Mesenchymal stem cell (in vitro differentiated cells and primary cell): ENCODE data around the gene GRB2.

Source experiments
- DNase-seq: peaks from one replicate; pipeline ENCODE4 v3.0.0-alpha.2; 2013
- H2AFZ ChIP-seq: one replicate; pipeline ENCODE4 v1.6.1; 2013; ENCODE audit warnings: low read depth, mild to moderate bottlenecking, control low read depth, inconsistent platforms, low read length, moderate library complexity
- H2AK5ac ChIP-seq: 2 replicates; pipeline ENCODE4 v1.6.1; 2013; ENCODE audit warnings: low read length, moderate library complexity, mild to moderate bottlenecking, inconsistent platforms; ENCODE audit not compliant: severe bottlenecking
- H2BK120ac ChIP-seq: one replicate; pipeline ENCODE4 v1.6.1; 2013; ENCODE audit warnings: low read depth, mild to moderate bottlenecking, inconsistent platforms, low read length, moderate library complexity
- H2BK12ac ChIP-seq, 2 experiments: one replicate each; pipeline ENCODE4 v1.6.1; 2013; ENCODE audit warnings: inconsistent platforms in 2 of 2, low read length in 2 of 2, mild to moderate bottlenecking in 2 of 2, moderate library complexity in 2 of 2, control low read depth in 1 of 2
- H2BK15ac ChIP-seq: one replicate; pipeline ENCODE4 v1.6.1; 2013; ENCODE audit warnings: mild to moderate bottlenecking, low read depth, inconsistent platforms; ENCODE audit not compliant: poor library complexity, severe bottlenecking
- H2BK5ac ChIP-seq: 2 replicates; pipeline ENCODE4 v1.6.1; 2013; ENCODE audit warnings: low read depth, mild to moderate bottlenecking, low read length, control low read depth, inconsistent platforms; ENCODE audit not compliant: poor library complexity, severe bottlenecking
- H3K14ac ChIP-seq, 2 experiments: one replicate each; pipeline ENCODE4 v1.6.1; 2013; ENCODE audit warnings: inconsistent platforms in 2 of 2, low read length in 2 of 2, control low read depth in 1 of 2, mild to moderate bottlenecking in 1 of 2, moderate library complexity in 1 of 2
- H3K18ac ChIP-seq, 2 experiments: one replicate each; pipeline ENCODE4 v1.6.1; 2013; ENCODE audit warnings: inconsistent platforms in 2 of 2, low read length in 2 of 2, control low read depth in 1 of 2, low read depth in 1 of 2, mild to moderate bottlenecking in 1 of 2
- H3K23ac ChIP-seq, 2 experiments: one replicate each; pipeline ENCODE4 v1.6.1; 2013; ENCODE audit warnings: inconsistent platforms in 2 of 2, low read length in 2 of 2, mild to moderate bottlenecking in 2 of 2, moderate library complexity in 2 of 2, control low read depth in 1 of 2
- H3K27ac ChIP-seq: 2 replicates; pipeline ENCODE4 v1.5.1; 2013; ENCODE audit warnings: mild to moderate bottlenecking, moderate library complexity, low read length, control low read depth, inconsistent platforms; ENCODE audit not compliant: poor library complexity, severe bottlenecking
- H3K27me3 ChIP-seq, 2 experiments: 2 replicates each; pipeline versions ENCODE4 v1.6.1 to v1.7.0; 2013; ENCODE audit warnings: low read length in 2 of 2, mild to moderate bottlenecking in 2 of 2, moderate library complexity in 2 of 2, control low read depth in 1 of 2, inconsistent platforms in 1 of 2; ENCODE audit not compliant: control insufficient read depth in 1 of 2, insufficient read depth in 1 of 2
- H3K36me3 ChIP-seq, 2 experiments: 2 replicates each; pipeline versions ENCODE4 v1.6.1 to v1.7.0; 2013; ENCODE audit warnings: low read length in 2 of 2, control low read depth in 1 of 2, inconsistent platforms in 1 of 2, low read depth in 1 of 2, mild to moderate bottlenecking in 1 of 2; ENCODE audit not compliant: insufficient read depth in 2 of 2, control insufficient read depth in 1 of 2
- H3K4ac ChIP-seq, 2 experiments: one replicate each; pipeline ENCODE4 v1.6.1; 2013; ENCODE audit warnings: inconsistent platforms in 2 of 2, low read length in 2 of 2, mild to moderate bottlenecking in 2 of 2, moderate library complexity in 2 of 2, control low read depth in 1 of 2, low read depth in 1 of 2
- H3K4me1 ChIP-seq: 2 replicates; pipeline ENCODE4 v1.6.1; 2013; ENCODE audit warnings: low read depth, low read length, control low read depth; ENCODE audit not compliant: control insufficient read depth, insufficient read depth
- H3K4me2 ChIP-seq: 2 replicates; pipeline ENCODE4 v1.6.1; 2013; ENCODE audit warnings: low read length, mild to moderate bottlenecking, inconsistent platforms; ENCODE audit not compliant: poor library complexity, severe bottlenecking
- H3K4me3 ChIP-seq, 2 experiments: 2 replicates each; pipeline versions ENCODE4 v1.5.1 to v1.7.0; 2013; ENCODE audit warnings: low read length in 2 of 2, mild to moderate bottlenecking in 2 of 2, control low read depth in 1 of 2, low read depth in 1 of 2; ENCODE audit not compliant: insufficient read depth in 1 of 2
- H3K79me1 ChIP-seq: replicated peaks from 2 replicates; pipeline ENCODE4 v1.6.1; 2013; ENCODE audit warnings: mild to moderate bottlenecking, control low read depth, low read length, inconsistent platforms; ENCODE audit not compliant: poor library complexity, severe bottlenecking
- H3K9ac ChIP-seq: 2 replicates; pipeline ENCODE4 v1.7.0; 2013; ENCODE audit warnings: mild to moderate bottlenecking, low read length, moderate library complexity
- H3K9me3 ChIP-seq: 2 replicates; pipeline ENCODE4 v1.7.0; 2013; ENCODE audit warnings: mild to moderate bottlenecking, low read length; ENCODE audit not compliant: control insufficient read depth
- H4K8ac ChIP-seq: one replicate; pipeline ENCODE4 v1.6.1; 2013; ENCODE audit warnings: inconsistent platforms, mild to moderate bottlenecking, low read length, moderate library complexity
- H4K91ac ChIP-seq: one replicate; pipeline ENCODE4 v1.6.1; 2013; ENCODE audit warnings: mild to moderate bottlenecking, low read length, inconsistent platforms
- WGBS: methylation state at CpG from one replicate; pipeline ENCODE4 v1.1.7; 2013; ENCODE audit warnings: mixed read lengths; 5-methylcytosine and 5-hydroxymethylcytosine counted together

The GRB2 gene

DNA sequence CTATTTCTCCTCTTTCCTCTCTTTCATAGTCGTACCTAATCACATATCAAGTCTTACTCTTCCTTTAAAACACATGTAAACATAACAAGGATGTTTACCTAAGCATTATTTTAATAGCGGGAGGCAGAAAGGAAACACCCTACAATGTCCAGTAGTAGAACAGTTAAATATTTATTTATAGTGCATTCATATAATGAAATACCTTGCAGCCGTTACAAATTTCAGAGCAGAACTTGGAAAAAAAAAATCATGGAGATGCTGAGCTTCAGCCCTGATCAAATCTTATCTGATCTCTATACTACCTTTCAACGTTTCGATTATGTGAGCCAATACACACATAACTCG lies 39.6 kb downstream of the GRB2 start:
- Histone ChIP-seq H3K9me3 (no peaks in the 10 kb centered on the region), H2AK5ac (no peak overlapping the region), H3K9ac (no peak overlapping the region), H3K18ac (no peak overlapping the region), H3K23ac (no peak overlapping the region), H3K4me3 (no peak overlapping the region), H3K27me3 (no peaks in the 10 kb centered on the region), H2BK12ac (no peak overlapping the region), H3K4me1 (peaks cover 16% of the 10 kb centered on the region), H3K4ac (no peak overlapping the region), H3K4me2 (no peak overlapping the region), H3K27ac (no peak overlapping the region), H2BK120ac (no peak overlapping the region), H2AFZ (no peak overlapping the region), H4K91ac (no peak overlapping the region), H4K8ac (no peak overlapping the region), H2BK15ac (no peak overlapping the region), H3K14ac (no peak overlapping the region), H3K79me1 (peaks cover 8% of the 10 kb centered on the region), H2BK5ac (no peak overlapping the region), H3K36me3 (no peaks in the 10 kb centered on the region)
- DNase-seq: no peak
- WGBS: 96% methylated on average over 2 of the region's 6 CpGs

DNA sequence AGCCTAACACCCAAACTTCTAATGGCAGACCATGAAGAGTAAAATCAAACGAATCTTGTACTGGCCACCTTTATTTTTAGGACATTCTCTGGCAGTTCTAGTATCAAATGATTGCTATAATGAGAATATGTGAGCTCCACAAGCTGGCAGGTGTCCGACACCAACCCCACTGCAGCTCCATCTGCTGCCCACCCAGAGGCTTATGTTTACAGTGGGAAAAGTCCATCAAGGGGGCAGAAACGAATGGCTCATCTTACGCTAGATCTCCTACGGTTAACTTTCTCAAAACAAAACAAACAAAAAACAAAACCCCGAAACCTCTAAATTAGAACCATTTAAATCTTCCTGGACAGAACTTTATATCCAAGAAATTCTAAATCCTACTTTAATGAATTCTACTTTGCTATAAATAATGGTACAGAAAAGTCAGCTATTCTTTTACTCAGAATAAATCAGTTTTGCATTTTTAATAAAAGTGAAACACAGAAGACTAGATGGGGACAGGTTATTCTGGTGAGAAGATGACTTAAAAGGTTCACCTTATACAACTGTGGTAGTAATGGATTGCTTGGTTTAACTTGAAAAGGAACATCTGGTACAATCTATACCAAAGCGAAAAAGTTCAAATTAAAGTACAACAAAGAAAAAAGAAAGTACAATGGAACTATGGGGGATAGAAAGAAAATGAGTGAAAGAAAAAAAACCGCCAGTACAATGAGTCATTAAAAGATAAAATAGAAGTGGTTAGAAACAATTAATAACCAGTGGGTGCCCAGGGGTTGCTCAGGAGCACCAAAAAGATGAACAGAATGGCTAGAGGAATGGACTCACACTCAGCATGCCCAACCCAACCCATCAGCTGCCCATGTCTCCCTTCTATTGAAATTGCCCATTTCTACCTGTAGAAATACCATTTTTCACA lies 40.2 kb downstream of the GRB2 start:
- Histone ChIP-seq H4K91ac (no peak overlapping the region), H3K36me3 (no peaks in the 10 kb centered on the region), H3K18ac (no peak overlapping the region), H2AK5ac (no peak overlapping the region), H2AFZ (no peak overlapping the region), H3K9me3 (no peaks in the 10 kb centered on the region), H3K4me1 (peaks cover 21% of the 10 kb centered on the region), H3K4ac (no peak overlapping the region), H3K23ac (no peak overlapping the region), H3K27ac (no peak overlapping the region), H3K79me1 (peaks cover 8% of the 10 kb centered on the region), H4K8ac (no peak overlapping the region), H2BK12ac (no peak overlapping the region), H2BK5ac (no peak overlapping the region), H3K4me3 (no peak overlapping the region), H3K14ac (no peak overlapping the region), H3K4me2 (peak overlapping the region; percentile 59), H3K27me3 (no peaks in the 10 kb centered on the region), H3K9ac (no peak overlapping the region), H2BK15ac (no peak overlapping the region), H2BK120ac (no peak overlapping the region)
- 52% methylated on average over 6 of the region's 8 CpGs for WGBS
- DNase-seq: no peak

DNA sequence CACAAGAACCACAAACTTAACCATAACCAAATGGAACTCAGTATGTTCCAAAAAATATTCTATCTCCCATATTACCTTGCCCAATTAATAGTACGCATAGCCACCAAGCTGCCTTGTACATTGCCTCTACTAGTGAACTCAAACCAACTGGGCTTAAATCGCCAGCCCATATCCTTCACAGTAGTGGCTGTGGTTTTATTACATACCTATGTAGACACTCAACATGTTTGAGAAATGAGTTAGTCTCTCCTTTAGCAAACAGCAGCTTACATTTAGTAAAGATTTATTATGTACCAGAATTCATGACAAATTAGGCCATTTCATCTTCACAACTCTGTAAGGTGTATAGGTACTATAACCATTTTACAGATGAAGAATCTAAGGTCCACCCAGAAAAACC lies 41.4 kb downstream of the GRB2 start:
- Histone ChIP-seq H3K4me3 (peak overlapping the region in 1 of 2 experiments; percentile 31), H2BK120ac (no peak overlapping the region), H3K27ac (peak overlapping the region; percentile 59), H3K9me3 (no peaks in the 10 kb centered on the region), H4K91ac (no peak overlapping the region), H2BK15ac (no peak overlapping the region), H3K14ac (no peak overlapping the region), H3K36me3 (no peaks in the 10 kb centered on the region), H3K4ac (no peak overlapping the region), H3K23ac (no peak overlapping the region), H3K79me1 (peaks cover 7% of the 10 kb centered on the region), H3K4me2 (no peak overlapping the region), H2AFZ (no peak overlapping the region), H3K18ac (no peak overlapping the region), H3K9ac (no peak overlapping the region), H3K4me1 (peaks cover 24% of the 10 kb centered on the region), H3K27me3 (no peaks in the 10 kb centered on the region), H4K8ac (no peak overlapping the region), H2BK5ac (no peak overlapping the region), H2BK12ac (no peak overlapping the region), H2AK5ac (no peak overlapping the region)
- DNase-seq: peak; percentile 81
- 42% methylated on average over 2 of the region's 2 CpGs for WGBS

DNA sequence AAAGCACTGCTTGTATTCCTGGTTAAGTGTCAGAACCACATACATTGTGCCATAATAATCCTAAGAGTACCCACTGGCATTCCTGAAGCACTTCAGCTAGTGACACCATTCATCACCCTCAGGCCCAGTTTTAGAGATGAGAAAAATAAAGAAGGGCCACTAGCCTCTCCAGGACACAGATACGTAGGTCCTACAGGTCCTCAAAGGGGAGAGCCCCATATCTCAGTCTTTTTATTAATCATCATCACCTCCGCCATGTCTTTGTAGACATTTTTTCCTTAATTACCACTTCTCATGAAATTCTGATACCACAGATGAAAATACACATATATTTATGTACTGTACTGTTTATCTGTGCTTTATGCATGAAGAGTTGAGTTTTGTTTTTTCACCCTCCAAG lies 43.5 kb downstream of the GRB2 start:
- H4K91ac ChIP-seq: no peak overlapping the region
- no peak overlapping the region for H4K8ac ChIP-seq
- no peak overlapping the region for H3K14ac ChIP-seq
- H2BK120ac ChIP-seq: no peak overlapping the region
- H3K4me2 ChIP-seq: no peak overlapping the region
- H3K36me3 ChIP-seq: no peaks in the 10 kb centered on the region
- DNase-seq: no peak
- H2BK5ac ChIP-seq: no peak overlapping the region
- no peak overlapping the region for H3K4ac ChIP-seq
- H3K4me1 ChIP-seq: peaks cover 16% of the 10 kb centered on the region
- H3K4me3 ChIP-seq: no peak overlapping the region
- no peaks in the 10 kb centered on the region for H3K27me3 ChIP-seq
- H2AFZ ChIP-seq: no peak overlapping the region
- H3K9me3 ChIP-seq: no peaks in the 10 kb centered on the region
- no peak overlapping the region for H2AK5ac ChIP-seq
- H2BK12ac ChIP-seq: no peak overlapping the region
- H3K79me1 ChIP-seq: peaks cover 12% of the 10 kb centered on the region
- no peak overlapping the region for H3K27ac ChIP-seq
- H3K9ac ChIP-seq: no peak overlapping the region
- no peak overlapping the region for H3K23ac ChIP-seq
- WGBS: 68% methylated on average over 2 of the region's 2 CpGs
- no peak overlapping the region for H2BK15ac ChIP-seq
- no peak overlapping the region for H3K18ac ChIP-seq
